Renal pelvis (tissue), 12 donors: ENCODE measurements around the gene LCE3E. TPM values are rescaled to one million over a fixed set of nuclear protein-coding genes. Genes with fewer than 3 reads are reported as not detected.
"Not testable (repeated sequence)": the region's sequence is repeated elsewhere in the genome, so short reads cannot be mapped to it uniquely, and the experiment has no call there.

Experiments used
- DNase-seq: peaks from one replicate; pipeline ENCODE4 v3.0.0-alpha.2; 2013
- long read RNA-seq, 16 experiments: transcript quantifications; one replicate each; lab custom pipeline, GENCODE V29; 2026
- polyA plus RNA-seq, 3 donors: library from polyadenylated mRNA; unstranded; fragments of 120-200 nt; gene quantifications; one replicate each; pipeline ENCODE4 v1.2.1, GENCODE V29; 2013; ENCODE audit not compliant: insufficient read length in 3 of 3

LCE3E gene, protein sequence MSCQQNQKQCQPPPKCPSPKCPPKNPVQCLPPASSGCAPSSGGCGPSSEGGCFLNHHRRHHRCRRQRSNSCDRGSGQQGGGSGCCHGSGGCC
- not detected for polyA plus RNA-seq
- long read RNA-seq, donor 1 = 0 reads
- long read RNA-seq, donor 2 = 0 reads
- long read RNA-seq, donor 3 = 0 reads
- long read RNA-seq, donor 4 = 0 reads
- long read RNA-seq, donor 5 = 0 reads
- long read RNA-seq, donor 6 = 0 reads
- long read RNA-seq, donor 7 = 0 reads
- long read RNA-seq, donor 8 = 0 reads
- long read RNA-seq, donor 9 = 0 reads
- long read RNA-seq, donor 10 = 0 reads
- long read RNA-seq, donor 11 = 0 reads
- long read RNA-seq, donor 12 = 0 reads
- long read RNA-seq, donor 13 = 0 reads
- long read RNA-seq, donor 14 = 0 reads
- long read RNA-seq, donor 15 = 0 reads
- long read RNA-seq, donor 16 = 0 reads

DNA sequence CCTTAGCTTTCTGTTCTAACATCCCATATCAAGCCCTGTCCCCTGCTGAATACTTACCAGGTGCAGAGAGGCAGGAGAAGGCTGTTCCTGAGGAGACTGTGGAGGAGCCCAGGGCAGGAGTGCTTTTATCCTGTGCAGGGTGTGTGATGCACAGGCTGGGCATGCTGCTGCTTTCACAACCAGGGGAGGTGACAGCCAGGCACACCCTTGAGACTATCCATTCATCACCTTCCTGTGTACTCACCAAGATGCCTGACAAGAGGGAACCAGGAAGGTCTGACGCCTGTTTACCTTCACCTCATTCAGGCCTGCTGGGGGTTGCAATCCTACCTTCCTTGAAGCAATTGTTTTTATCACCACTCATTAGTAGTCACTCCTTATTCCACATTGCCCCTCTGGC lies at the start of gene LCE3E:
Gene LCE3E, minus strand, starts transcription at position 100 of the 400 bp plus-strand sequence. CDS start 572 bp downstream, outside the sequence.
- no peak for DNase-seq

DNA sequence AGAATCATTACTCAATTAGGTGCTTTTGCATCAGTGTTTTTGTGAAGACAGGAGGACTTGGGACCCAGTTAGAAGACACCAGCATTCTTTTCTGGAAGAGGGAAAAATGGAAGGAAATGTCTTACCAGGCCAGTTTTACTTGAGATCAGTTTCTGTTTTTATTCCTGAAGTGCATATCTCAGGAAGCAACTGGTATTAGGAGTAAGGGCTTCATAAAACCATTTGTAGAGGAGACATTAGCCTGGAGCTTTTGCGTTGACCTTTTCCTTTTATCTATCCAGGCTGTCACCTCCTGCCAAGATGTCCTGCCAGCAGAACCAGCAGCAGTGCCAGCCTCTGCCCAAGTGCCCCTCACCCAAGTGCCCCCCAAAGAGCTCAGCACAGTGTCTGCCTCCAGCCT lies 46.9 kb upstream of the LCE3E start, which contains the start of gene LCE3B:
Gene LCE3B, plus strand, starts transcription at position 301 of the 400 bp plus-strand sequence. Its CDS starts 0 bp downstream, at position 301.
- DNase-seq = no peak

DNA sequence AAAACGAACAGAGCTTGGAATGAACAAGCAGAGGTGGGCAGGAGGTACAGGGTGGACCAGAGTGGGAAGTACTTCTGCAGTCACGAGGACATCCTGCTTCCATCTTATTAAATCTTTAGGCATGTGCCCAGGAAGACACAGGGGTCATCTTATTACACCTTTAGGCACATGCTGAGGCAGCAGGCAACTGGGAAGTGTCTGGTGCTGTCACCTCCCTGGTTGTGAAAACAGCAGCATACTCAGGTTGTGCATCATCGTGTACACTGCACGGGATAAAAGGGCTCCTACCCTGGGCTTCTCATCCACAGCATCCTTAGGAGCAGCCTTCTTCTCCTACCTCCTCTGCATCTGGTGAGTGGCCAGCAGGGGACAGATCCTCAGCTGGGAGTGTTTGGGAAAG lies 33.4 kb upstream of the LCE3E start, which contains the start of gene LCE3C:
Gene LCE3C, plus strand, starts transcription at position 301 of the 400 bp plus-strand sequence. CDS start 498 bp downstream, outside the sequence.
- no peak for DNase-seq

DNA sequence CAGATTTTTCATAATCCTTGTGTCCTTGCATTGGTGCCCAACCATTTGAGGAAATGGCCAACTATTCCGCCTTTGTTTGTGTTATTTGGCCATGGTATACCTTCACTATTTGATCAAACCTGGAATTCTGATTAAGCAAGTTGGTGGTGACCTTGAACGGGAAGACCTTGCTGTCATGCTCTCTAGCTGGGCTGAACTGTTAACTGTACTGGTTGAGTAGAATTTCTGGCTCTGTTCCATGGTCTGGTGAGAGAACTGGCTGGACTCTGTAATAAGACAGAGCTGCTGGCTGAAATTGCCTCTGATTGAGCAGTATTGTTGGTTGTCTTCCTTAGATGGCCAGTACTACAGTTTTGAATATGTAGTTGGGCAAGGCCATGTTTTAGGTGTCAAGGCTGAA lies 30.4 kb upstream of the LCE3E start:
- no peak for DNase-seq

DNA sequence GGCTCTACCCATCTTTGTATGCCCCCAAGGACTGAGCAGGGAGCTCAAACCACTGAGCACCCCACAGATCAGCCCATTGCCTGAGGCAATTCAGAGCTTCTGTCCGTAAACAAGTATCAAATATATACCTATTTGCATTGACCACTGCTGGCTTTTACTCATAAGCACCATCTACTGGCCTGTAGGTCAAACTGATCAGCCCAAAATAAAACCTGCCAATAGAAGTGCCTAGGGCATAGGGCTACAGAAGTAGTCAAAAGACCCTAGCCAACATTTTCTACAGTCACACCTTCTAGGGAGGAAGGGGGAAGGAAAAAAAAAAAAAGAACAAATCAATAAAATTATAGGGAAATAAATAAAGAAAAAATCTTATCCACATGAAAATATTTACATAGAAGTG lies 19.0 kb upstream of the LCE3E start:
- no peak for DNase-seq

DNA sequence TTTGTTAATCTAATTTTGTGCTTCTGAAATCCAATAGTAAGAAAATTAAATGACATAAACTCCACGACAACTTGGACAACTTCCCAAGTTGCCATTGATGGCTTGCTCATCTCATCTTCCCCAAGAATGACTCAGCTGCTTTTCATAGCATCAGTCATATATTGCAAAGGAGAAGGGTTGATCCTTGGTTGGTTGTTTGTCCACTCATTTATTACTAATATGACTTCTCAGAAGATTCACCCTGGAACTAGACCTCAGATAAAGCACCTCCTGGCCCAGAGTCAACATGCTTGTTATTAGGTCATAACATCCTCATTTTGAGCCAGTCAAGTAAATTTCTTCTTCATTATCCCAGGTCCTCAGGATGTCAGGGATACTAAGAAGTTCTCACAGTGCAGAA lies 16.1 kb upstream of the LCE3E start:
- no peak for DNase-seq

DNA sequence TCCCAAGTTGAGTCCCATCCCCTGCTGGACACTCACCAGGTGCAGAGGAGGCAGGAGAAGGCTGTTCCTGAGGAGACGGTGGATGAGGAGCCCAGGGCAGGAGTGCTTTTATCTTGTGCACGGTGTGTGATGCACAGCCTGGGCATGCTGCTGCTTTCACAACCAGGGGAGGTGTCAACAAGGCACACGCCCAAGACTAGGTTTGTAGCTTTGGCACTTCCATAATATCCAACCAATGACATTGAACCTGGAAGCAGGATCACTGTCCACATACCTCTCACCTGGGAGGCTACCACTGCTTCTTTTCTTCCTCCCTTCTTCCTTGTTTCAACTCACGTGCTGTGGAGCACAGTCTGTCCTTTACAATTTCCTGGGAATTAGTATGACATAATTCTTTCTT lies 13.9 kb upstream of the LCE3E start, which contains the start of gene LCE3D:
Gene LCE3D, minus strand, starts transcription at position 84 of the 400 bp plus-strand sequence. CDS start 580 bp downstream, outside the sequence.
- DNase-seq = no peak

DNA sequence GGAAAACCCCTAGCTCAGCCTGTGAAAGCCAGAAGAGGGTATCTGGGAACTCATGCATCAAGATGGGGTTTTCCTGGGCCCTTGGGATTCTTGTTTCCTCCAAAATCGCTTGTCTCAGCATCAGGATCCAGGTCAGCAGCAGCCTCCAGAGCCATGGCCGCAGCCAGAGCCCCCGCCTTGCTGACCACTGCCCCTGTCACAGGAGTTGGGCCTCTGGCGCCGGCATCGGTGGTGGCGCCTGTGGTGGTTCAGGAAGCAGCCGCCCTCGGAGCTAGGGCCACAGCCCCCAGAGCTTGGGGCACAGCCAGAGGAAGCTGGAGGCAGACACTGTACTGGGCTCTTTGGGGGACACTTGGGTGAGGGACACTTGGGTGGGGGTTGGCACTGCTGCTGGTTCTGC lies 12.9 kb upstream of the LCE3E start:
- DNase-seq = not testable (repeated sequence)

DNA sequence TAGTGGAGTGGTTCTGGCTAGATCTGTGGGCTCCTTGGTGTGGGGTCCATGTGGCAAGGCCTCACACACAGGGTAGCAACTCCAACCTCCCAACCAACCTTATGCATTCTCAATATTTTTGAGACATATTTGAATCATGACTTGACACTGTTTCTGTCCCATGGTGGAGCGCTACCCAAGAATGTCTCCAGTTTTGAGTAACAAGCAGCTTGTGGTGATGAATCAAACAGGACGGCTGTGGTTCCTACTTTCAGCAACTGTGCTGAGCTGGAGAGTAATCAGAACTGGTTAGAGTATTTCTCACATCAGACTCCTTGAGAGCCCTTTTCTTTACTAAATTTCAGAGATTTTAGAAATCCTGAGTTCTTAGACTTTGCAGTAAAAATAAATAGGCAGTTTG lies 10.6 kb upstream of the LCE3E start:
- DNase-seq = no peak

DNA sequence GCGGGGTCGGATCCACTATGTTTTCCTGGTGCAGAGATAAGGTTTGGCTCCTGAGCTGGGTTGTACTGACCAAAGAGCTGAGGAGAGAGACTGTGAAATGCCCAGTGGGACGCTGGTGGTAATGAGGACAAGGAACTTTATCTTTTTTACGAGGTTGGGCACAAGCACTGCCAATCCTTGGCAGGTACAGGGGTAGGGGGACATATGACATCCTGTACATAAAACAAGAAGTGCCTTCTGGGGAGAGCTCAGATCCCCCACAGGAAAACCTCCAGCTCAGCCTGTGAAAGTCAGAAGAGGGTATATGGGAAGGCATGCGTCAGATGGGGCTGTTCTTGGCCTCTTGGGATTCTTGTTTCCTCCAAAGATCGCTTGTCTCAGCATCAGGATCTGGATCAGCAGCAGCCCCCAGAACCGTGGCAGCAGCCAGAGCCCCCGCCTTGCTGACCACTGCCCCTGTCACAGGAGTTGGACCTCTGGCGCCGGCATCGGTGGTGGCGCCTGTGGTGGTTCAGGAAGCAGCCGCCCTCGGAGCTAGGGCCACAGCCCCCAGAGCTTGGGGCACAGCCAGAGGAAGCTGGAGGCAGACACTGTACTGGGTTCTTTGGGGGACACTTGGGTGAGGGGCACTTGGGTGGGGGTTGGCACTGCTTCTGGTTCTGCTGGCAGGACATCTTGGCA lies 905 bp downstream of the LCE3E start:
- DNase-seq = no peak

DNA sequence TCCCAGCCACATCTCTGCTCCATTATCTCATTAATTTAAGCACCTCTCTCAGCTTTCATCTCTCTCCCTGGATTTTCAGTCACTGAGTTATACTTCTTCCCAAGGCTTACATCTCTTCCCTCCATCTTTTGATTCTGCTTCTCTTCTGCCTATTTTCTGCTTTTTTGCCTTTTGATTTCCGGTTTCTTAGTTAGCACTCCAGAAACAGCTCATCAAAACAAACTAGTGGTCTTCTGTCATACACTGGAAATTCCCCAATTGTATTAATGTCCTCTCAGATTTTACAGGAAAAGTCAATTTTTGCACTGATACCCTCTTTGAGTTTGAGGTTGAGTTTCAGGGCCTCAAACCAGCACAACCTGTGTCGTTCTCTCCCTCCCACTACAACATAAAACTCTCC lies 1.5 kb downstream of the LCE3E start:
- DNase-seq = no peak

DNA sequence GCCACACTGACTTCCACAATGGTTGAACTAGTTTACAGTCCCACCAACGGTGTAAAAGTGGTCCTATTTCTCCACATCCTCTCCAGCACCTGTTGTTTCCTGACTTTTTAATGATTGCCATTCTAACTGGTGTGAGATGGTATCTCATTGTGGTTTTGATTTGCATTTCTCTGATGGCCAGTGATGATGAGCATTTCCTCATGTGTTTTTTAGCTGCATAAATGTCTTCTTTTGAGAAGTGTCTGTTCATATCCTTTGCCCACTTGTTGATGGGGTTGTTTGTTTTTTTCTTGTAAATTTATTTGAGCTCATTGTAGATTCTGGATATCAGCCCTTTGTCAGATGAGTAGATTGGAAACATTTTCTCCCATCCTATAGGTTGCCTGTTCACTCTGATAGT lies 18.2 kb downstream of the LCE3E start:
- not testable (repeated sequence) for DNase-seq

DNA sequence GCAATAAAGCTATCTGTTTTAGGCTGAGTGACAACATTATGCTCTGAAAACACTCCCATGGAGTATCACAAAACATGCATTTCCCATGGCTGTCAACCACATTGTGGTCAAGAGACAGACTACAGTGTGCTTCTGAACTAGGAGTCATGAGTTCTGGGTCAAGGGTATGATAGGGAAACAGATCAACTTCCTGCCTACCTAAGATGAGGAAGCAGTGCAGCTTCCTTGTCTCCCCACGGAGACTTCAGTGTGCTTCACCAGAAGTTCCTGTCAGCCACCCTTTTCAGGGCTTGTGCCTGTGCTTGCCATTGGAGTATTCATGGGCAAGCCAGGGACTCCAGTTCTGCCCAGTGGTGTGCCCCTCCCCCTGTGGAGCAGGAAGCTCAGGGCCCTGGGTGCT lies 19.9 kb downstream of the LCE3E start:
- DNase-seq = no peak

DNA sequence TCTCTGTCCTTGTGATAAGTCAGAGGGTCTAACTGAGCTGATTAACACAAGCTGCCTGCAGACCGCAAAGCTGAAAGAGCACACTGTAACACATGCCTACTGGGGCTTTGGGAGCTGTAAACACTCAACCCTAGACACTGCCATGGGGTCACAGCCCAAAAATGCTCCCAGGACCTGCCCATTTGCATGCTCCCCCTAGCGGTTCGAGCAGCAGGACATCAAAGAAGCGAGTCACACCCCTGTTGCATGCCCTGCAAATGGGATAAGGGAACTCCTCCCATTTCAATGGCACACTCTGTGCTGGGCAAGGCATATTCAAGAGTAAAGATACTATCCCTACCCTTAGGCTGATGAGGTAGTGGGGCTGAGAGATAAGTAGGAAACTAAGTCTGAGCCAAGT lies 22.8 kb downstream of the LCE3E start:
- no peak for DNase-seq

DNA sequence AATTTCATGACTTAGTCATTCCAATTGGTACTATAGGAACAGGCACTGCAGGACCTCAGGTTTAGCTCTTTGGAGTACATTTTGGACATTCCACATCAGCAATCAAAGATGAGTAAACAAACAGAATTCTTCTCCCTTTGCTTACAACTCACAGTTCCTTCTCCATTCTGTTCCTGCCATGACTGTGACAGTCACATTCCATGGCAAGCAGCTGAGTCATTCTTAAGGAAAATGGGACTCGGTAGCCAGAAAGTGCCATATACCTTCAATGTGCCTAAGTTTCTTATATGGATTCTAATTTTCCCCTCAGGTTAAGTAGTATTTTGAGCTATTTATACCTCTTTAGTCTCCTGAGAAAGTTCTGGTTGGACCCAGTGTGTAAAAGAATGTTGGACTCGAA lies 26.7 kb downstream of the LCE3E start:
- no peak for DNase-seq

DNA sequence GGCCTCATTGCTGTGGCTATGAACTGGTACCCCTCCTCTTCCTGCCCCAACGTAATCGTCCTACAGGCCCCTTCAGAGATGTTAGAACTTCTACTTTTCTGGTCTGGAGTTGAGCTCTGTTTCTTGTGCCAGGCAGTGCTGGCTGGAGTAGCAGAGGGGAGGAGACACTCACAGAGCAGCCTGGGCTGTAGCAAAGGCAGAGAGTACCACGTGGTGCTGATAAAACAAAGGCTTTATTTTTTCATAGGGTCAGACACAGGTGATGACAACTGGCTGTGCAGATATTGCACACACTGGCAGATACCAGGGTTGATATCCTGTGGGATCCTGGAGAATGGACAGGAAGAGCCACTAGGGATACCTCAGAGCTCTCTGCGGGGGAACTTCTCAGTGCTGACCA lies 29.1 kb downstream of the LCE3E start:
- DNase-seq = no peak

DNA sequence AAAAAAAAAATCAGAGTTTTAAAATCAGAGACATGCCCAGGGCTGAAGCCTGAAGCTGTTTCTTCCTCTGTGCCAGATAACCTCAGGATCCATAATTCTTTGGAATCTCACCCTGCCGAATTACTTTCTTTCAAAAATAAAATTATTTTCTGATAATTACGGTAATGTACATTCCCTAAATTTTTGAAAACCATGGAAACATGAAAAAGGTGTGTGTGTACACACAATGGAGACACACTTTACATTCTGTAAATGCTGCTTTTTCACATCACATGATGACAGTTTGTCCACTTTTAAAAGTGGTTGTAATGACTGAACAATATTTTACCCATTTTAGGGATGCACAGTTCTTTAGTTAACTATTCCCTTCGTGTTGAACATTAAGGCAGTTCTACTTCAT lies 30.8 kb downstream of the LCE3E start:
- no peak for DNase-seq

DNA sequence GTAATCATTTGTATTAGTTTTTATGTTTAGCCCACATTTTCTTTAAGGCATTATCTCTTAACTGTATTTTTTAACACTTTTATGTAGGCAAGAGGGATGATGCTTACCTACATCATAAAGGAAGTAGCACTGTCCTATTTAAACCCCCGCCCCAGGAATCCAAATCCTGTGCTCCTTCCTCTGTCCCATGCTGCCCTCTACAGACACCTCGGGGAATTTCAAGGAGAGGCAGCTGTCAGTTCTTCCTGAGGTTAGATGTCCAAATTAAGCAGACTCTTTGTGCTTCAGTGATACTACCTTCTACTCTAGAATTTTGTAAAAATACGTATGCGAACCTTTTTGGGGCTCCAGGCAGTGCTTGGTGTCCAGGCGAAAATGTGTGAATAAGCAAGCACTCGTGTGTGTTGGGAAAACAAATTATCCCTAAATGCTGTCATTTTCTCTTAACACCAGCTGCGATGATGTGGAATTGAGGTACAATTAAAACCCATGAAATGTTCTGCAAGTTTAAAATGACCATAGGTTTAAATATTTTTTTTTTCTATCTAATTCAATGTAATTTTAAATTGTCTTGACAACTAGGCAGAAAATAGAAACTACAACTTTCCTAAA lies 33.1 kb downstream of the LCE3E start:
- peak; percentile 4 for DNase-seq

DNA sequence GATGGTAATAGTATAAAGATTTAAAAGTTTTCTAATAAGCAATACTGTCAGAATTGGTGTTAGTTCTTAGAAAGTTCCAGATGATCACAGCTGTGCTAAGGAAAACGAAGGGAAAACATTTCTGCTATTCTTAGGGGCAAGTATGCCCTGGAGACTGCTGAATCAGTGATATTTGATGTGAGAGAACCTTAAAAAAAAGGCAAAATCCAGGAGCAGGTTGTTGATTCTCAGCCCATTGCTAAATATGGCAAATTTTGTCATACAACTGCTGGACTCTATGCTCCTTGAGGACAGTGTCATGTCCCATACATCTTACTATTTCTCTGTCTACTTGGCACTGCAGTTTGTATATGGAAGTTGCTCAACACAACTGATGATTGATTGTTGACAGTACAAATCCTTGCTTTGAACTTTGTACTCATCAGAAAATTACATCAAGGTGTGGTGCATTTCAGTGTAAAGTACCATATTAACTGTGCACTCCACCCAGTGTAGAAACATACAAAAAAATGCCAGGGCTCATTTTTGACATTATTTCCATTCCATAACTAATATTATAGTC lies 41.4 kb downstream of the LCE3E start:
- DNase-seq = no peak

DNA sequence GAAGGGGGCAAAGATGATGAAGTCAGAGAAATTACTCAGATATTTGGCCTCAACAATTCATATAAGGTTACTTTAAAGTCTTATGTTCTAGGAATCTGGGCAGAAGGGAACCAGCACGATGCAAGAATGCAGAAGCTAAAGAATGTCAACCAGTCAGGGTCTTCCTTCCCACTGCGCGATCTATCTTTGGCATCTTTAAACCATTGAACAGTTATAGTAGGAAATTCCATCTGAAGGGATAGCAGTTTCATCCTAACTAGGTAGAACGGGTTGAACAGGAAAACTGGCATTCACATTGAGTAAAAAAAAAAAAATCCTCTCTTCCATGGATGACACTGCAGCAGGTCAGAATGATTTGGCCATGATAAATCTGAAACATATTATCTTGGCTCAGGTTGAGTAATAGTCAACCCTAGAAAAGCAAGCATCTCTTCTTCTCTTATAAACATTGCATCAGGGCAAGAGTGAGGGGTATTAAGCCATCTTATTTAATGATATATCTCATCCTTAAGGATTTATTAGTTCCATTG lies 46.0 kb downstream of the LCE3E start:
- no peak for DNase-seq

DNA sequence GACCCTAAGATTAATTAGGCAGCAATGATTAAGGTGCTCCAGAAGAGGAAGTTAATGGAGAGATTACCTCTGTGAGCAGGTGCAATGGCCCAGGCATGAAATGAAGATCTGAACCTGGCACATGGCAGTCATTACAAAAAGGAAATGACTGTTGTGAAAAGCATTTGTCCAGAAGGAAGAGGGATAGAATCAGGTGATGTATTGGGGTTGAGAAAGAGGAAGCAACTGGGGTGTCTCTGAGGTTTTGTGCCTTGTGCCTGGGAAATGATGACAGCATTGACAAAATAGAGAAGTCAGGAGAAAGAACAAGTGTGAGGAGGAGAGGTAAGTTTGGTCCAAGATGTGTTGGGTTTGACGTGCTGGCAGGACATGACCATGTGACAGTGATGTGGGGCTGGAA lies 46.7 kb downstream of the LCE3E start:
- no peak for DNase-seq

DNA sequence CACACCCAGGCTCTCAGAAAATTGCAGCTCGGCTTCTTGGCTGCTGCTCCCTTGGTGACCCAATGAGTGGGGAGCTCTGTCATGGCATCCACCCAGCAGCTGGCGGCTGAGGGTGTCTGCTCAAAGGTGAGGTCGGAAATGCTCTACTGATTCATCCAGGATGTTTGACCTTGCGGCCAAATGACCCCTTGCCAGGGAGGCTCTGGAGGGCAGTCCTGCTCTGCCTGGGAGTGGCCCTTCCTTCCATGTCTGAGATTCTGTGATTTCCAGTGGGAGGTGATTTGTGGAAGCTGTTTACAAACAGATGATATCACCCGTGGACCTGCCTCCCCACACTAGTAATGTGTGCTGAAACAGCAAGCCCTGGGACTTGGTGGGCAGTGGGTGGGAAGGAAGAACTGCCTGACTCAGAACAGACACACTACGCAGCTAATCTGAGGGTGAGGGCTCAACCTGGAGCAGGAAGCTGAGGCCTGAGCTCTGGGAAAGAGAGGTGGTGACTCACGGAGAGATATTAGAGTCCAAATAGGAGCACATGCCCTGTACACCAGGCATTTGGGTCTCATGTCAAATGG lies 49.3 kb downstream of the LCE3E start:
- DNase-seq = no peak
